B cell (primary cell): ENCODE results near the gene ZNF132. TPM values are rescaled to one million over a fixed set of nuclear protein-coding genes. Genes with fewer than 3 reads are reported as not detected.

Experiments
- ATAC-seq: fragments of 200-7000 bp; cut with Tn5 transposase; one replicate; pipeline ENCODE4 v1.10.0; 2021; ENCODE audit warnings: low read depth, mild to moderate bottlenecking, moderate number of reproducible peaks, moderate library complexity
- CTCF ChIA-PET: fragments of 350-600 bp; sonication (Branson Sonifier 250); formaldehyde crosslinking; loops from one replicate; lab custom pipeline; 2021; ENCODE audit warnings: antibody characterized with exemption, inconsistent platforms; lab: Charles Lee
- POLR2A ChIA-PET: fragments of 350-600 bp; sonication (Branson Sonifier 250); formaldehyde crosslinking; loops from one replicate; lab custom pipeline; 2021; ENCODE audit warnings: antibody characterized with exemption; lab: Charles Lee
- DNase-seq: peaks from one replicate; pipeline ENCODE4 v3.0.0; 2013
- H2AFZ ChIP-seq: 2 replicates; pipeline ENCODE4 v1.6.1; 2012; ENCODE audit warnings: mild to moderate bottlenecking, low read depth, low read length; ENCODE audit not compliant: insufficient read depth, poor library complexity, severe bottlenecking
- H3K27ac ChIP-seq, 2 donors: 1 replicate in 1 of 2; 2 replicates in 1 of 2; pipeline ENCODE4 v1.5.1; 2012 to 2013; ENCODE audit warnings: low read length in 2 of 2, mild to moderate bottlenecking in 2 of 2, moderate library complexity in 1 of 2
- H3K27me3 ChIP-seq, 4 experiments: fragments of 200-600 bp in 1 of 4; sonication (generic) in 1 of 4; replicated peaks in 1 of 4; 1 replicate in 2 of 4; 2 replicates in 2 of 4; pipeline versions ENCODE4 v1.6.1 to v1.7.0; 2013 to 2016; ENCODE audit warnings: low read length in 3 of 4, mild to moderate bottlenecking in 2 of 4, mixed read lengths in 1 of 4, moderate library complexity in 1 of 4; ENCODE audit not compliant: insufficient read depth in 4 of 4, control insufficient read depth in 3 of 4; ENCODE audit errors: control extremely low read depth in 1 of 4
- H3K36me3 ChIP-seq, 2 experiments: replicated peaks in 1 of 2; 1 replicate in 1 of 2; 2 replicates in 1 of 2; pipeline versions ENCODE4 v1.6.1 to v1.7.1; 2013; ENCODE audit warnings: low read length in 1 of 2; ENCODE audit not compliant: insufficient read depth in 2 of 2, control insufficient read depth in 1 of 2; ENCODE audit errors: control extremely low read depth in 1 of 2, extremely low read depth in 1 of 2
- H3K4me1 ChIP-seq, 2 donors: fragments of 200-600 bp in 1 of 2; sonication (generic) in 1 of 2; 1 replicate in 1 of 2; 2 replicates in 1 of 2; pipeline versions ENCODE4 v1.5.1 to v1.6.1; 2013 to 2017; ENCODE audit warnings: low read length in 2 of 2; ENCODE audit not compliant: control insufficient read depth in 2 of 2, insufficient read depth in 2 of 2
- H3K4me2 ChIP-seq: replicated peaks from 2 replicates; pipeline ENCODE3; 2012; ENCODE audit warnings: mild to moderate bottlenecking, low read depth, low read length; ENCODE audit not compliant: poor library complexity, severe bottlenecking
- H3K4me3 ChIP-seq, 5 experiments: fragments of 200-600 bp in 1 of 5; sonication (generic) in 1 of 5; 1 replicate in 3 of 5; 2 replicates in 2 of 5; pipeline versions ENCODE4 v1.5.1 to v1.7.0; 2011 to 2016; ENCODE audit warnings: low read length in 4 of 5, mild to moderate bottlenecking in 4 of 5, low read depth in 2 of 5, control low read depth in 1 of 5, moderate library complexity in 1 of 5; ENCODE audit not compliant: insufficient read depth in 1 of 5; ENCODE audit errors: control extremely low read depth in 1 of 5, extremely low read depth in 1 of 5
- H3K79me2 ChIP-seq: fragments of 200-600 bp; sonication (generic); one replicate; pipeline ENCODE4 v1.6.0; 2016; ENCODE audit warnings: low read length; ENCODE audit not compliant: control insufficient read depth, insufficient read depth
- H3K9ac ChIP-seq: fragments of 200-600 bp; sonication (generic); 2 replicates; pipeline ENCODE4 v1.6.1; 2017; ENCODE audit warnings: mild to moderate bottlenecking, low read length, moderate library complexity
- H3K9me3 ChIP-seq, 3 donors: one replicate each; pipeline versions ENCODE4 v1.6.1 to v1.7.1; 2013; ENCODE audit warnings: low read length in 2 of 3; ENCODE audit not compliant: control insufficient read depth in 2 of 3, insufficient read depth in 1 of 3; ENCODE audit errors: control extremely low read depth in 1 of 3
- H4K20me1 ChIP-seq: 2 replicates; pipeline ENCODE4 v1.6.0; 2012; ENCODE audit warnings: mild to moderate bottlenecking, low read length; ENCODE audit not compliant: insufficient read depth, control insufficient read depth, poor library complexity, severe bottlenecking
- H3K27ac Mint-ChIP-seq: one replicate; pipeline ENCODE4 v1.8.0; 2021; ENCODE audit warnings: mixed read lengths
- H3K27me3 Mint-ChIP-seq: one replicate; pipeline ENCODE4 v1.8.0; 2021; ENCODE audit warnings: mixed read lengths
- H3K4me1 Mint-ChIP-seq: one replicate; pipeline ENCODE4 v1.8.0; 2021; ENCODE audit warnings: mixed read lengths
- H3K4me3 Mint-ChIP-seq: one replicate; pipeline ENCODE4 v1.8.0; 2021; ENCODE audit warnings: mixed read lengths
- H3K9me3 Mint-ChIP-seq: one replicate; pipeline ENCODE4 v1.8.0; 2022; ENCODE audit warnings: mixed read lengths; ENCODE audit not compliant: insufficient read depth
- CTCF ChIP-seq: fragments of 200-600 bp; IDR thresholded peaks from one replicate; pipeline ENCODE4 v1.8.0; 2022; ENCODE audit warnings: antibody characterized with exemption, mild to moderate bottlenecking
- EZH2 ChIP-seq: IDR thresholded peaks from 2 replicates; pipeline ENCODE4 v1.6.1; 2012; ENCODE audit warnings: borderline replicate concordance, low read depth, mild to moderate bottlenecking, moderate library complexity, low read length; ENCODE audit not compliant: insufficient read depth, poor library complexity, severe bottlenecking
- WGBS: methylation state at CpG from one replicate; pipeline ENCODE4 v1.1.5; 2013; ENCODE audit warnings: missing lambda C conversion rate; ENCODE audit not compliant: insufficient coverage; 5-methylcytosine and 5-hydroxymethylcytosine counted together
- intact Hi-C: fragments of 100-400 bp; cut with micrococcal nuclease; formaldehyde crosslinking; loops from one replicate; pipeline ENCODE4 v1.10.0; 2022
- polyA plus RNA-seq: library from polyadenylated mRNA; depleted of rRNA; stranded (reverse); fragments of >200 nt; gene quantifications from 2 replicates; pipeline ENCODE4 v1.2.3, GENCODE V29; 2012
- total RNA-seq, 2 donors: library from RNA; stranded (reverse); fragments of 120-200 nt in 1 of 2; gene quantifications; 1 replicate in 1 of 2; 2 replicates in 1 of 2; pipeline versions ENCODE4 v1.2.3 to v1.2.4, GENCODE V29; 2013 to 2022

The ZNF132 gene
- total and polyA plus RNA-seq, 2 donors (not counting 1 experiment from before 2014, with no cell fraction given), result 1.6 to 14.7 TPM

GRCh38 chr19:58451358-58452101 lies 11.6 kb upstream of the ZNF132 start, which contains the start of gene ZNF324B:
Gene ZNF324B (plus strand): TSS chr19:58451622. CDS start chr19:58453702, 2,080 bp downstream.
- POLR2A ChIA-PET, result interaction anchor here (0.5 to 1.9 kb wide), 4 partner anchors 12 to 130 kb away, joined by 3 to 10 read pairs (median 8); partner anchors contain the start of genes ZBTB45 and ZNF132
- WGBS, result under 1% methylated on average over 70 of the region's 79 CpGs
- Histone ChIP-seq H3K27me3 (peaks cover 0 to 24% (median 2%) of the 10 kb centered on the region in 4 experiments), H3K9ac (peak within 1 kb of the TSS; percentile 82), H3K4me1 (peaks cover 5 to 12% of the 10 kb centered on the region in 2 donors), H3K36me3 (peaks cover 0 to 8% of the 10 kb centered on the region in 2 experiments), H2AFZ (peak within 1 kb of the TSS; percentile 92), H3K4me2 (peak within 1 kb of the TSS; percentile 93), H3K27ac (peak within 1 kb of the TSS in 1 of 2 donors; percentile 66), H3K9me3 (peaks cover 3 to 13% (median 6%) of the 10 kb centered on the region in 3 donors), H4K20me1 (no peaks in the 10 kb centered on the region), H3K4me3 (peak within 1 kb of the TSS; percentile 55 to 81 (median 73)), H3K79me2 (peaks cover 6% of the 10 kb centered on the region)
- peaks cover 13% of the 10 kb centered on the region for H3K27me3 Mint-ChIP-seq
- ATAC-seq, result peak; percentile 97
- peaks cover 5% of the 10 kb centered on the region for H3K9me3 Mint-ChIP-seq
- intact Hi-C loops, result loop anchor here (1.0 to 5.0 kb wide), 10 partner anchors 11 to 146 kb away; partner anchors contain the start of genes ERVK3-1, MZF1, RPS5 and ZNF132
- peaks cover 20% of the 10 kb centered on the region for H3K4me1 Mint-ChIP-seq
- CTCF ChIA-PET, result interaction anchor here (1.2 kb wide), 1 partner anchor 43 kb away, joined by 5 read pairs; the partner anchor contains the start of gene ZNF584
- TF ChIP-seq EZH2 (no peak), CTCF (no peak)
- DNase-seq, result peak; percentile 97
- H3K4me3 Mint-ChIP-seq, result peak within 1 kb of the TSS; percentile 93
- peak within 1 kb of the TSS; percentile 85 for H3K27ac Mint-ChIP-seq
